K562 (cell line): Measurements from ENCODE around the gene SH3D19. TPM values are rescaled to one million over a fixed set of nuclear protein-coding genes. Genes with fewer than 3 reads are reported as not detected.
A peak's percentile ranks its signal among the peaks of the same experiment; 100 is the strongest.

Experiments
- ATAC-seq: fragments of 200-7000 bp; cut with Tn5 transposase; 3 replicates; pipeline ENCODE4 v1.9.1; 2020; ENCODE audit warnings: moderate library complexity
- BruUV-seq: library from RNA; stranded (reverse); fragments of 400-500 nt; replicated peaks from 2 replicates; lab custom pipeline; 2021; lab: Mats Ljungman, UMichigan
- CTCF ChIA-PET: fragments of 300-600 bp; formaldehyde crosslinking; extraction: SDS; loops from one replicate; lab custom pipeline; 2021; ENCODE audit warnings: low intra/inter-chr PET ratio; lab: Yijun Ruan, JAX
- POLR2A ChIA-PET: fragments of 300-600, 350-650 bp; sonication (Branson Sonifier 250); formaldehyde crosslinking; extraction: SDS; loops from one replicate; lab custom pipeline; 2021; ENCODE audit warnings: antibody characterized with exemption, inconsistent platforms; lab: Yijun Ruan, JAX
- DNase-seq, 4 experiments: peaks; one replicate each; pipeline versions ENCODE4 v3.0.0 to v3.0.0-alpha.2; 2011 to 2018; ENCODE audit warnings: low spot score in 3 of 4, mixed read lengths in 3 of 4; ENCODE audit errors: extremely low read depth in 1 of 4
- FAIRE-seq: peaks from 2 replicates; lab custom pipeline; 2011; peaks lifted over from hg19 to GRCh38; lab: Jason Lieb, UNC
- H2AFZ ChIP-seq: 2 replicates; pipeline ENCODE4 v1.6.0; 2011; ENCODE audit warnings: low read depth, low read length, control low read depth, inconsistent platforms
- H3K27ac ChIP-seq: fragments of 200-600 bp; 3 replicates; pipeline ENCODE4 v1.8.0; 2011; ENCODE audit warnings: low read depth, mild to moderate bottlenecking, control low read depth, inconsistent platforms, low read length, moderate library complexity, mixed read lengths; ENCODE audit errors: extremely low read depth
- H3K27me3 ChIP-seq, 2 experiments: fragments of 300-600 bp in 1 of 2; 2 replicates in 1 of 2; 3 replicates in 1 of 2; pipeline versions ENCODE4 v1.6.0 to v1.8.0; 2011; ENCODE audit warnings: inconsistent platforms in 2 of 2, low read length in 2 of 2, mild to moderate bottlenecking in 1 of 2, mixed read lengths in 1 of 2, moderate library complexity in 1 of 2; ENCODE audit not compliant: control insufficient read depth in 2 of 2, insufficient read depth in 2 of 2
- H3K36me3 ChIP-seq: fragments of 300-600 bp; 3 replicates; pipeline ENCODE4 v1.8.0; 2011; ENCODE audit warnings: mild to moderate bottlenecking, low read length, inconsistent platforms; ENCODE audit not compliant: control insufficient read depth, insufficient read depth
- H3K4me1 ChIP-seq, 2 experiments: fragments of 200-600 bp in 1 of 2; replicated peaks in 1 of 2; 2 replicates in 1 of 2; 3 replicates in 1 of 2; pipeline versions ENCODE4 v1.5.1 to v1.8.0; 2011; ENCODE audit warnings: inconsistent platforms in 2 of 2, low read length in 2 of 2, mild to moderate bottlenecking in 1 of 2, mixed read lengths in 1 of 2, moderate library complexity in 1 of 2; ENCODE audit not compliant: control insufficient read depth in 2 of 2, insufficient read depth in 2 of 2
- H3K4me2 ChIP-seq: 2 replicates; pipeline ENCODE4 v1.6.1; 2011; ENCODE audit warnings: low read length, control low read depth, inconsistent platforms, mixed read lengths; ENCODE audit not compliant: insufficient read depth
- H3K4me3 ChIP-seq: fragments of 200-600 bp; sonication (generic), shearing (Covaris generic); 2 replicates; pipeline ENCODE4 v1.5.1; 2016; ENCODE audit warnings: control low read depth, inconsistent platforms
- H3K79me2 ChIP-seq: fragments of 200-600 bp; 3 replicates; pipeline ENCODE4 v1.8.0; 2011; ENCODE audit warnings: low read length, inconsistent platforms; ENCODE audit not compliant: control insufficient read depth, insufficient read depth
- H3K9ac ChIP-seq, 2 experiments: 2 replicates each; pipeline versions ENCODE4 v1.6.0 to v1.6.1; 2011; ENCODE audit warnings: low read depth in 2 of 2, low read length in 2 of 2, control low read depth in 1 of 2, inconsistent platforms in 1 of 2, mild to moderate bottlenecking in 1 of 2, mixed read lengths in 1 of 2; ENCODE audit not compliant: insufficient read depth in 1 of 2
- H3K9me1 ChIP-seq: one replicate; pipeline ENCODE4 v1.6.0; 2011; ENCODE audit warnings: inconsistent platforms, mild to moderate bottlenecking, low read length, moderate library complexity; ENCODE audit not compliant: control insufficient read depth, insufficient read depth
- H3K9me3 ChIP-seq: replicated peaks from 2 replicates; pipeline ENCODE4 v1.5.1; 2011; ENCODE audit warnings: low read depth, low read length, inconsistent platforms; ENCODE audit not compliant: control insufficient read depth, insufficient read depth
- H4K20me1 ChIP-seq: replicated peaks from 2 replicates; pipeline ENCODE4 v1.6.1; 2011; ENCODE audit warnings: low read length, inconsistent platforms, mixed read lengths; ENCODE audit not compliant: control insufficient read depth, insufficient read depth
- ATF3 ChIP-seq, 2 experiments: fragments of 450-650 bp in 1 of 2; sonication (generic) in 1 of 2; formaldehyde crosslinking in 1 of 2; IDR thresholded peaks in 1 of 2; conservative IDR thresholded peaks in 1 of 2; 2 replicates each; pipeline versions ENCODE4 v1.6.1 to v1.8.1; 2016 to 2023; ENCODE audit warnings: mild to moderate bottlenecking in 2 of 2, moderate library complexity in 2 of 2, inconsistent platforms in 1 of 2, missing genetic modification reagents in 1 of 2
- C11orf30 ChIP-seq: fragments of 450-650 bp; IDR thresholded peaks from 2 replicates; pipeline ENCODE4 v1.6.1; 2016; ENCODE audit warnings: low read depth, mild to moderate bottlenecking
- FIP1L1 ChIP-seq: fragments of 200-400 bp; formaldehyde crosslinking; IDR thresholded peaks from 2 replicates; pipeline ENCODE4 v1.6.1; 2018; ENCODE audit warnings: mild to moderate bottlenecking, low read depth, low read length; ENCODE audit not compliant: poor library complexity, severe bottlenecking
- L3MBTL2 ChIP-seq: fragments of 450-650 bp; IDR thresholded peaks from 2 replicates; pipeline ENCODE4 v1.6.1; 2016; ENCODE audit warnings: mild to moderate bottlenecking, moderate library complexity
- LARP7 ChIP-seq: fragments of 450-650 bp; IDR thresholded peaks from 2 replicates; pipeline ENCODE4 v1.6.1; 2016
- SMARCE1 ChIP-seq: fragments of 450-650 bp; IDR thresholded peaks from 2 replicates; pipeline ENCODE4 v1.7.1; 2016; ENCODE audit warnings: mild to moderate bottlenecking
- TCF15 ChIP-seq: fragments of 250-450 bp; sonication (Bioruptor Pico); IDR thresholded peaks from 2 replicates; pipeline ENCODE4 v1.8.0; 2022; ENCODE audit warnings: moderate library complexity, mild to moderate bottlenecking, inconsistent platforms
- U2AF1 ChIP-seq: fragments of 200-400 bp; formaldehyde crosslinking; optimal IDR thresholded peaks from 2 replicates; pipeline ENCODE3; 2017; ENCODE audit warnings: mild to moderate bottlenecking, low read depth, low read length, moderate library complexity
- ZNF175 ChIP-seq: fragments of 200-800 bp; sonication (Bioruptor generic); IDR thresholded peaks from 2 replicates; pipeline ENCODE4 v1.6.1; 2016; ENCODE audit warnings: low read depth, mild to moderate bottlenecking, missing genetic modification characterization, missing compliant biosample characterization
- ZNF197 ChIP-seq: fragments of 200-800 bp; sonication (Bioruptor generic); IDR thresholded peaks from 2 replicates; pipeline ENCODE4 v1.6.1; 2016; ENCODE audit warnings: low read depth, missing genetic modification characterization, missing compliant biosample characterization
- ZNF311 ChIP-seq: fragments of 250-450 bp; sonication (Bioruptor Pico); IDR thresholded peaks from 2 replicates; pipeline ENCODE4 v1.4.0; 2020; ENCODE audit warnings: mild to moderate bottlenecking, moderate library complexity
- WGBS: fragments of 100-300 bp; shearing (Covaris generic); methylation state at CpG from one replicate; pipeline ENCODE4 v1.1.6; 2016; ENCODE audit warnings: low coverage, mixed read lengths; ENCODE audit not compliant: insufficient coverage; ENCODE audit errors: missing lambda C conversion rate; 5-methylcytosine and 5-hydroxymethylcytosine counted together
- in situ Hi-C: fragments of 300-500 bp; cut with MboI; formaldehyde crosslinking; loops from 4 replicates; pipeline ENCODE4 v1.15.0; 2018; ENCODE audit warnings: inconsistent platforms, mixed read lengths
- intact Hi-C: fragments of 100-400 bp; cut with micrococcal nuclease; formaldehyde crosslinking; loops from 2 replicates; pipeline ENCODE4 v1.14.2; 2022
- polyA plus RNA-seq, 8 experiments: library from polyadenylated mRNA; depleted of rRNA in 4 of 8; stranded (reverse) in 5 of 8; unstranded in 3 of 8; fragments of >200 nt; fragmentation: Nextera tagmentation in 2 of 8; fragmentation: Illumina TruSeq in 1 of 8; extraction: Ambion mirVana in 2 of 8; extraction: Trizol in 1 of 8; gene quantifications; 2 replicates each; pipeline versions ENCODE4 v1.2.1 to v1.2.3, GENCODE V29; 2011 to 2014; ENCODE audit warnings: inconsistent platforms in 1 of 8, missing spikeins in 1 of 8
- total RNA-seq, 7 experiments: library from RNA; depleted of rRNA in 6 of 7; stranded (reverse); fragments of >200 nt in 6 of 7; fragmentation: Illumina TruSeq in 2 of 7; extraction: Trizol in 2 of 7; gene quantifications; 2 replicates each; pipeline versions ENCODE4 v1.2.1 to v1.2.3, GENCODE V29; 2011 to 2021; ENCODE audit warnings: low replicate concordance in 1 of 7

SH3D19 gene
- total and polyA plus RNA-seq, 9 of the 15 experiments (the other 6 are each of a cell fraction or from before 2014, with no cell fraction given): 0.42 to 2.2 (median 1.1) TPM; not detected in 6

GRCh38 chr4:151099229-151099975, 226.0 kb downstream of the SH3D19 start, which contains the start of gene RPS3A (continued):
- TF ChIP-seq ATF3 (IDR thresholded peaks at IDR 0.05): no peak
- peak; percentile 91 for TF ChIP-seq ATF3 (CRISPR knock-in tag; conservative IDR thresholded peaks at IDR 0.05)
- TF ChIP-seq FIP1L1: peak; percentile 88
- peak; percentile 73 for TF ChIP-seq C11orf30

GRCh38 chr4:151098979-151099228, 226.5 kb downstream of the SH3D19 start:
- TF ChIP-seq ZNF175 (0 out of 2 replicates have a peak, but pooled peaks have one; percentile 3), ZNF311 (CRISPR knock-in tag) (no peak), U2AF1 (no peak), L3MBTL2 (no peak), LARP7 (no peak), SMARCE1 (0 out of 2 replicates have a peak, but pooled peaks have one; percentile 15), ZNF197 (0 out of 2 replicates have a peak, but pooled peaks have one; percentile 22), TCF15 (CRISPR knock-in tag) (no peak)
- Histone ChIP-seq H2AFZ (peak overlapping the region; percentile 100), H3K79me2 (peaks cover 45% of the 10 kb centered on the region), H3K36me3 (peaks cover 41% of the 10 kb centered on the region), H3K27me3 (no peaks in the 10 kb centered on the region), H4K20me1 (peaks cover 15% of the 10 kb centered on the region; the same call in 1 of the 2 replicates), H3K4me2 (peak overlapping the region; percentile 100), H3K4me3 (peak overlapping the region; percentile 85), H3K9ac (peak overlapping the region; percentile 64 to 88), H3K4me1 (peaks cover 7 to 8% of the 10 kb centered on the region in 2 experiments; a peak in 3 of 5 replicates), H3K27ac (peak overlapping the region; percentile 62), H3K9me1 (no peaks in the 10 kb centered on the region), H3K9me3 (no peaks in the 10 kb centered on the region; the same call in 1 of the 2 replicates)
- 15% methylated on average over 8 of the region's 8 CpGs for WGBS
- POLR2A ChIA-PET: interaction anchor here (0.5 to 4.1 kb wide), 3 partner anchors 9 to 66 kb away, joined by 3 to 22 read pairs (median 3); no protein-coding TSS in a partner anchor
- in situ Hi-C loops: no loop called here
- CTCF ChIA-PET: no interaction called here
- ATAC-seq (no peak; the same call in 2 of the 3 replicates), FAIRE-seq (no peak), DNase-seq (no peak)
- intact Hi-C loops: loop anchor here (5.0 kb wide), 1 partner anchor 87 kb away; no protein-coding TSS in a partner anchor
- TSS peak; percentile 95 for BruUV-seq
